Stimulated activated effector memory CD8-positive, alpha-beta T cell treated with anti-CD3 and anti-CD28 coated beads, Interleukin-12 subunit alpha, Interleukin-12 subunit beta, amount 100 ng/mL, for 72 hours (primary cell): ENCODE data around the gene FMO1.

ENCODE experiments used
- ATAC-seq: fragments of 150-1000 bp; cut with Tn5 transposase; 2 replicates; pipeline ENCODE4 v1.10.0; 2021
- DNase-seq, 2 donors: peaks; one replicate each; pipeline ENCODE4 v3.0.0; 2021 to 2022; ENCODE audit warnings: low spot score in 2 of 2
- H3K27ac Mint-ChIP-seq: one replicate; pipeline ENCODE4 v1.8.0; 2022; ENCODE audit warnings: mild to moderate bottlenecking, mixed read lengths
- H3K36me3 Mint-ChIP-seq: one replicate; pipeline ENCODE4 v1.8.0; 2022; ENCODE audit warnings: mild to moderate bottlenecking, mixed read lengths
- H3K4me1 Mint-ChIP-seq: one replicate; pipeline ENCODE4 v1.8.0; 2022; ENCODE audit warnings: mixed read lengths
- H3K4me3 Mint-ChIP-seq: one replicate; pipeline ENCODE4 v1.8.0; 2022; ENCODE audit warnings: mild to moderate bottlenecking, mixed read lengths
- H3K9me3 Mint-ChIP-seq: one replicate; pipeline ENCODE4 v1.8.0; 2022; ENCODE audit warnings: mixed read lengths

The FMO1 gene

DNA sequence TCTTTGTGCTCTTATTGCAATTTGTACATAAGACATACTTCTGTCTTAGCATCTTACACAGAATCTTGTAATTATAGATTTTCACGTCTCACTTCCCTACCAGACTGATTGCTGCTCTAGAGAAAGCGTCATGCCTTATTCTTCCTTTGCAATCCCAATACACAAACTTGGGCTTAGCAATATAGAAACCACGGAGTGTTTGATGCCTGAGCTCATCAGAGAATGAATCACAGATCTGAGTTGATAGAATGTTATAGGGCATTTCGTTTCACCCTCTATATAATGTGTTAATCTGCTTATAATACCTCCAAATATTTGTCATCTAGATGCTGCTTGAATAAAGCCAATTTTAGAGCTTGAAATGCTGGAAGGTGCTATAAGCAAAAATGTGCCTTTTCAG lies 6.6 kb downstream of the FMO1 start:
- no peaks in the 10 kb centered on the region for H3K9me3 Mint-ChIP-seq
- H3K4me1 Mint-ChIP-seq = peaks cover 13% of the 10 kb centered on the region
- ATAC-seq (no peak), DNase-seq (no peak)
- H3K4me3 Mint-ChIP-seq = no peak overlapping the region
- no peak overlapping the region for H3K27ac Mint-ChIP-seq
- H3K36me3 Mint-ChIP-seq = no peaks in the 10 kb centered on the region

GRCh38 chr1:171256940-171257606 lies 8.8 kb downstream of the FMO1 start:
- Mint-ChIP-seq H3K9me3 (no peaks in the 10 kb centered on the region), H3K4me1 (peaks cover 6% of the 10 kb centered on the region), H3K4me3 (no peak overlapping the region), H3K27ac (no peak overlapping the region), H3K36me3 (no peaks in the 10 kb centered on the region)
- ATAC-seq (no peak), DNase-seq (no peak)

- H3K4me1 Mint-ChIP-seq = peaks cover under 1% of the 10 kb centered on the region
- no peak overlapping the region for H3K27ac Mint-ChIP-seq
- no peaks in the 10 kb centered on the region for H3K36me3 Mint-ChIP-seq
- H3K9me3 Mint-ChIP-seq = no peaks in the 10 kb centered on the region
- DNase-seq (no peak), ATAC-seq (no peak)
- no peak overlapping the region for H3K4me3 Mint-ChIP-seq
Measured at GRCh38 chr1:171257607-171258076, 9.3 kb downstream of the FMO1 start.

GRCh38 chr1:171258429-171258828 lies 10.1 kb downstream of the FMO1 start:
- ATAC-seq (no peak), DNase-seq (no peak)
- H3K4me3 Mint-ChIP-seq = no peak overlapping the region
- H3K9me3 Mint-ChIP-seq = no peaks in the 10 kb centered on the region
- no peaks in the 10 kb centered on the region for H3K36me3 Mint-ChIP-seq
- H3K4me1 Mint-ChIP-seq = no peaks in the 10 kb centered on the region
- no peak overlapping the region for H3K27ac Mint-ChIP-seq

GRCh38 chr1:171258943-171259342 lies 10.6 kb downstream of the FMO1 start:
- no peaks in the 10 kb centered on the region for H3K9me3 Mint-ChIP-seq
- H3K36me3 Mint-ChIP-seq = no peaks in the 10 kb centered on the region
- no peak overlapping the region for H3K27ac Mint-ChIP-seq
- H3K4me1 Mint-ChIP-seq = no peaks in the 10 kb centered on the region
- no peak overlapping the region for H3K4me3 Mint-ChIP-seq
- DNase-seq = no peak
- no peak for ATAC-seq

GRCh38 chr1:171261336-171261735 lies 13.0 kb downstream of the FMO1 start:
- Mint-ChIP-seq H3K36me3 (no peaks in the 10 kb centered on the region), H3K27ac (no peak overlapping the region), H3K9me3 (no peaks in the 10 kb centered on the region), H3K4me1 (no peaks in the 10 kb centered on the region), H3K4me3 (no peak overlapping the region)
- no peak for DNase-seq
- no peak for ATAC-seq

- Mint-ChIP-seq H3K4me1 (no peaks in the 10 kb centered on the region), H3K27ac (no peak overlapping the region), H3K9me3 (no peaks in the 10 kb centered on the region), H3K36me3 (no peaks in the 10 kb centered on the region), H3K4me3 (no peak overlapping the region)
- ATAC-seq (no peak), DNase-seq (no peak)
Measured at GRCh38 chr1:171263901-171264300, 15.6 kb downstream of the FMO1 start.

GRCh38 chr1:171265686-171266085 lies 17.4 kb downstream of the FMO1 start:
- ATAC-seq (no peak), DNase-seq (no peak)
- no peaks in the 10 kb centered on the region for H3K9me3 Mint-ChIP-seq
- no peak overlapping the region for H3K4me3 Mint-ChIP-seq
- no peaks in the 10 kb centered on the region for H3K36me3 Mint-ChIP-seq
- no peak overlapping the region for H3K27ac Mint-ChIP-seq
- no peaks in the 10 kb centered on the region for H3K4me1 Mint-ChIP-seq

GRCh38 chr1:171266930-171267329 lies 18.6 kb downstream of the FMO1 start:
- H3K27ac Mint-ChIP-seq = no peak overlapping the region
- DNase-seq (no peak), ATAC-seq (no peak)
- no peaks in the 10 kb centered on the region for H3K4me1 Mint-ChIP-seq
- no peaks in the 10 kb centered on the region for H3K9me3 Mint-ChIP-seq
- H3K36me3 Mint-ChIP-seq = no peaks in the 10 kb centered on the region
- no peak overlapping the region for H3K4me3 Mint-ChIP-seq

DNA sequence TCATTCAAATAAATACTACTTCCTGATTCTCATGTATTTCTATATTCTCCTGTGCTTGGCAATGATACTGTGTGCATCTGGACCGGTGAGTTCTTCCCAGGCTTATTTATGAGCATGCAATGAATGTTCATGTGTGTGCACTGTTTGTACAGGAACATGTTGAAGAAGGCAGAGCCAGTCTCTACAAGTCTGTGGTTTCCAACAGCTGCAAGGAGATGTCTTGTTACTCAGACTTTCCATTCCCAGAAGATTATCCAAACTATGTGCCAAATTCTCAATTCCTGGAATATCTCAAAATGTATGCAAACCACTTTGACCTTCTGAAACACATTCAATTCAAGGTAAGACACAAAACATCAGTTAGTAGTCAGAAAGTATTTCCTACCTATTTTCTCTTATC lies 19.1 kb downstream of the FMO1 start:
- DNase-seq (no peak), ATAC-seq (no peak)
- Mint-ChIP-seq H3K9me3 (no peaks in the 10 kb centered on the region), H3K4me1 (no peaks in the 10 kb centered on the region), H3K4me3 (no peak overlapping the region), H3K36me3 (no peaks in the 10 kb centered on the region), H3K27ac (no peak overlapping the region)

DNA sequence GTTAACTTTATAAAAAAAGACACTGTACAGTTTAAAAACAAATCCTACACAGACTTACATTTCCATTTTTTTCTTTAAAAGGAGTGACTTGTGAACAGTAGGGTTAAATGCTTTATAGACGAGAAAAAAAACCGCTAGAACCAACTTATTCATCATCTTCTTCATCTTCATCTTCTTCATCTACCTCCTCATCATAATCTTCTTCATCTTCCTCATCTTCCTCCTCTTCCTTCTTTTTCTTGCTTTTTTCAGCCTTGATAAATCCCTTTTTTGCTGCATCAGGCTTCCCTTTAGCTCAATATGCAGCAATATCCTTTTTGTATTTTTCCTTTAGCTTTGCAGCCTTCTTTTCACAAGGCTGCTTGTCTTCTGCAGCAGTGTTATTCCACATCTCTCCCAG lies 22.5 kb downstream of the FMO1 start:
- no peaks in the 10 kb centered on the region for H3K4me1 Mint-ChIP-seq
- H3K9me3 Mint-ChIP-seq = no peaks in the 10 kb centered on the region
- ATAC-seq (no peak), DNase-seq (no peak)
- H3K4me3 Mint-ChIP-seq = no peak overlapping the region
- no peak overlapping the region for H3K27ac Mint-ChIP-seq
- H3K36me3 Mint-ChIP-seq = no peaks in the 10 kb centered on the region

GRCh38 chr1:171277534-171277933 lies 29.2 kb downstream of the FMO1 start:
- Mint-ChIP-seq H3K36me3 (no peaks in the 10 kb centered on the region), H3K4me1 (no peaks in the 10 kb centered on the region), H3K9me3 (no peaks in the 10 kb centered on the region), H3K4me3 (no peak overlapping the region), H3K27ac (no peak overlapping the region)
- DNase-seq (no peak), ATAC-seq (no peak)

GRCh38 chr1:171279234-171279633 lies 30.9 kb downstream of the FMO1 start:
- Mint-ChIP-seq H3K36me3 (no peaks in the 10 kb centered on the region), H3K4me3 (no peak overlapping the region), H3K4me1 (no peaks in the 10 kb centered on the region), H3K9me3 (no peaks in the 10 kb centered on the region), H3K27ac (no peak overlapping the region)
- ATAC-seq = no peak
- DNase-seq = no peak

DNA sequence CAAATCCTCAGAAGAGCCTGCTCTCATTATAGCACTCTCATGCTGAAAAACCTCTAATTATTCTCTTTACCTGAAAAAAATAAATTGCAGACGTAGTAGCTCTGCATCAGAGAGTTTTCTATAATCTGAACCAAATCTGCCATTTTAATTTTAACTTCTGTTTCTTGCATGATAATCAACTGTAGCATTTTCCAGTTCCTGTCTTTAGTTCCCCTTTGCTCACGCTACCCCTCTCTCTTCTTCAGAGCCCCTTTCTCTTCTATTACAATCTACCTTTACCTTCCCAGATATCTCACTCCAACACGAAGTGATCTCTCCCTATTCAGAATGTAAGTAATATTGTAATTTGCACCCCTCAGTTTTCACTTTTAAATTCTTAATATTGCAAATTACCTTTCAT lies 31.4 kb downstream of the FMO1 start:
- Mint-ChIP-seq H3K4me1 (no peaks in the 10 kb centered on the region), H3K27ac (no peak overlapping the region), H3K4me3 (no peak overlapping the region), H3K9me3 (no peaks in the 10 kb centered on the region), H3K36me3 (no peaks in the 10 kb centered on the region)
- ATAC-seq (no peak), DNase-seq (no peak)

DNA sequence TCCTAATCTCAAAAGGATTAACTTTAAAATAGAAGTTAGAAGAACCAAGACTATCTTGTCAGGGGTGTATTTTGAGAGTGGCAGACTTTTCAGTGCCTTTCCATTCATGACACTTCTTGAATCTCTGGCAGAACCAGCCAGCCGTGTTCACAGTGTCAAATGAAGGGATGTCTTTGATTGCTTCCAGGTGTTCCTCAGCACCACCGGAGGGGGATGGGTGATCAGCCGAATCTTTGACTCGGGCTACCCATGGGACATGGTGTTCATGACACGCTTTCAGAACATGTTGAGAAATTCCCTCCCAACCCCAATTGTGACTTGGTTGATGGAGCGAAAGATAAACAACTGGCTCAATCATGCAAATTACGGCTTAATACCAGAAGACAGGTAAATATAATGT lies 32.3 kb downstream of the FMO1 start:
- Mint-ChIP-seq H3K27ac (no peak overlapping the region), H3K4me1 (no peaks in the 10 kb centered on the region), H3K4me3 (no peak overlapping the region), H3K36me3 (no peaks in the 10 kb centered on the region), H3K9me3 (no peaks in the 10 kb centered on the region)
- no peak for ATAC-seq
- no peak for DNase-seq

- Mint-ChIP-seq H3K36me3 (no peaks in the 10 kb centered on the region), H3K4me1 (no peaks in the 10 kb centered on the region), H3K4me3 (no peak overlapping the region), H3K9me3 (no peaks in the 10 kb centered on the region), H3K27ac (no peak overlapping the region)
- DNase-seq = no peak
- peak; percentile 47 for ATAC-seq
Measured at GRCh38 chr1:171286032-171286705, 37.9 kb downstream of the FMO1 start.
